GM18867 (cell line): ENCODE results near the gene IQGAP2.
A peak's percentile ranks its signal among the peaks of the same experiment; 100 is the strongest.

Experiments used
- ATAC-seq: cut with Tn5 transposase; IDR thresholded peaks from one replicate; pipeline ENCODE4 v1.9.1; 2021; ENCODE audit warnings: mild to moderate bottlenecking, moderate library complexity; ENCODE audit not compliant: unreplicated experiment

Gene IQGAP2

GRCh38 chr5:76384705-76385104, 18.4 kb upstream of the IQGAP2 start:
- ATAC-seq = no peak

GRCh38 chr5:76385540-76385939, 17.5 kb upstream of the IQGAP2 start:
- ATAC-seq = no peak

GRCh38 chr5:76386360-76386759, 16.7 kb upstream of the IQGAP2 start:
- no peak for ATAC-seq

- no peak for ATAC-seq
Measured at GRCh38 chr5:76388236-76388635, 14.8 kb upstream of the IQGAP2 start.

- no peak for ATAC-seq
Measured at GRCh38 chr5:76388791-76389512, 14.1 kb upstream of the IQGAP2 start.

- no peak for ATAC-seq
Measured at GRCh38 chr5:76389513-76390154, 13.5 kb upstream of the IQGAP2 start.

- ATAC-seq = no peak
Measured at GRCh38 chr5:76391014-76391413, 12.1 kb upstream of the IQGAP2 start.

GRCh38 chr5:76393035-76393680, 9.9 kb upstream of the IQGAP2 start:
- ATAC-seq = no peak

- ATAC-seq = no peak
Measured at GRCh38 chr5:76397200-76397599, 5.9 kb upstream of the IQGAP2 start.

- ATAC-seq = no peak
Measured at GRCh38 chr5:76399268-76399667, 3.8 kb upstream of the IQGAP2 start.

GRCh38 chr5:76400466-76400865, 2.6 kb upstream of the IQGAP2 start:
- no peak for ATAC-seq

- no peak for ATAC-seq
Measured at GRCh38 chr5:76401801-76402250, 1.3 kb upstream of the IQGAP2 start.

GRCh38 chr5:76402251-76402885, 717 bp upstream of the IQGAP2 start:
- peak; percentile 39 for ATAC-seq

GRCh38 chr5:76403766-76404222, 709 bp downstream of the IQGAP2 start:
- peak; percentile 26 for ATAC-seq

GRCh38 chr5:76404223-76405211, 1.4 kb downstream of the IQGAP2 start:
- peak; percentile 18 for ATAC-seq

GRCh38 chr5:76406014-76406413, 2.9 kb downstream of the IQGAP2 start:
- no peak for ATAC-seq

GRCh38 chr5:76406673-76407072, 3.6 kb downstream of the IQGAP2 start:
- ATAC-seq = no peak

GRCh38 chr5:76408104-76408654, 5.1 kb downstream of the IQGAP2 start:
- ATAC-seq = no peak

GRCh38 chr5:76412511-76412910, 9.4 kb downstream of the IQGAP2 start:
- ATAC-seq = no peak

GRCh38 chr5:76413746-76414145, 10.7 kb downstream of the IQGAP2 start:
- no peak for ATAC-seq
